ENCODE measurements around the gene LRWD1. TPM values are rescaled to one million over a fixed set of nuclear protein-coding genes. Genes with fewer than 3 reads are reported as not detected.

Gene LRWD1
- total and polyA plus RNA-seq, 2 of the 4 experiments (the other 2 are of a cell fraction): 20.3 to 27.2 TPM

- Histone ChIP-seq H3K56ac (ENCODE audit: extremely low read depth, insufficient read depth, low read length) (no peak overlapping the region), H3K4me1 (ENCODE audit: control insufficient read depth, insufficient read depth, low read length) (no peaks in the 10 kb centered on the region), H3K14ac (replicated peaks; ENCODE audit: low read depth, low read length) (no peak overlapping the region), H3K27ac (ENCODE audit: insufficient read depth, low read length) (no peak overlapping the region), H3K18ac (ENCODE audit: low read depth, low read length) (no peak overlapping the region), H3K23ac (ENCODE audit: low read depth, low read length) (no peak overlapping the region), H3K4ac (ENCODE audit: low read depth, low read length) (no peak overlapping the region), H4K91ac (ENCODE audit: insufficient read depth, low read depth, low read length) (no peak overlapping the region), H2BK5ac (ENCODE audit: low read depth, low read length, poor library complexity, severe bottlenecking) (no peak overlapping the region), H3K4me3 (ENCODE audit: insufficient read depth, low read depth, low read length) (no peak overlapping the region), H2BK15ac (ENCODE audit: low read depth, low read length) (no peak overlapping the region), H2BK120ac (ENCODE audit: low read depth, low read length) (no peak overlapping the region), H3K4me2 (ENCODE audit: low read depth, low read length) (no peak overlapping the region), H3K27me3 (ENCODE audit: control insufficient read depth, insufficient read depth, low read length) (no peaks in the 10 kb centered on the region), H2AK9ac (replicated peaks; ENCODE audit: low read depth, low read length, poor library complexity) (no peak overlapping the region), H4K20me1 (ENCODE audit: insufficient read depth, low read length) (no peaks in the 10 kb centered on the region; the same call in none of the 2 replicates), H3K9me3 (ENCODE audit: control insufficient read depth, insufficient read depth, low read length) (no peaks in the 10 kb centered on the region), H3K79me1 (ENCODE audit: low read depth in 1 of 2, low read length in 2 of 2) (peaks cover 11 to 24% of the 10 kb centered on the region in 2 experiments), H2AK5ac (ENCODE audit: low read depth, low read length) (no peak overlapping the region), H3K36me3 (ENCODE audit: control insufficient read depth, insufficient read depth, low read length) (peaks cover 45% of the 10 kb centered on the region), H4K5ac (ENCODE audit: low read depth, low read length) (no peak overlapping the region), H3K9me1 (ENCODE audit: insufficient read depth, low read length) (no peaks in the 10 kb centered on the region), H2AFZ (replicated peaks; ENCODE audit: low read length, poor library complexity) (no peak overlapping the region), H4K8ac (ENCODE audit: low read depth in 2 of 2, low read length in 2 of 2) (no peak overlapping the region), H3K9ac (ENCODE audit: low read depth, low read length) (no peak overlapping the region), H2BK20ac (ENCODE audit: low read depth, low read length) (no peak overlapping the region)
- in situ Hi-C loops (cut with MboI; ENCODE audit: low sequenced_read_pairs) (no loop called here), dilution Hi-C loops (cut with HindIII; ENCODE audit: low sequenced_read_pairs, unreplicated experiment) (no loop called here), intact Hi-C loops (cut with micrococcal nuclease) (no loop called here)
- ChIA-PET CTCF (interaction anchor here (0.6 kb wide), 1 partner anchor 191 kb away, joined by 6 read pairs; no protein-coding TSS in a partner anchor), POLR2A (ENCODE audit: unreplicated experiment) (no interaction called here)
- DNase-seq: no peak
- no peak for TF ChIP-seq RCOR1 (IDR thresholded peaks at IDR 0.05; ENCODE audit: insufficient replicate concordance, low read length)
- no peak for TF ChIP-seq CHD1 (IDR thresholded peaks at IDR 0.05; ENCODE audit: low read depth, low read length)
- TF ChIP-seq BHLHE40 (IDR thresholded peaks at IDR 0.05; ENCODE audit: low read depth, low read length): no peak
- TF ChIP-seq MAFK (IDR thresholded peaks at IDR 0.05; ENCODE audit: low read depth, low read length): no peak
- TF ChIP-seq MAZ (IDR thresholded peaks at IDR 0.05; ENCODE audit: borderline replicate concordance, low read depth, low read length): no peak
- no peak for TF ChIP-seq NFE2L2 (IDR thresholded peaks at IDR 0.05; ENCODE audit: low read depth, low read length)
- no peak for TF ChIP-seq RAD21 (IDR thresholded peaks at IDR 0.05; ENCODE audit: low read length)
- TF ChIP-seq CTCF (conservative IDR thresholded peaks at IDR 0.05; ENCODE audit: low read depth, low read length): no peak
- no peak for TF ChIP-seq FOS (IDR thresholded peaks at IDR 0.05; ENCODE audit: low read depth, low read length)
- no peak for TF ChIP-seq CEBPB (IDR thresholded peaks at IDR 0.05; ENCODE audit: low read depth, low read length)
- TF ChIP-seq, protein P1, sequence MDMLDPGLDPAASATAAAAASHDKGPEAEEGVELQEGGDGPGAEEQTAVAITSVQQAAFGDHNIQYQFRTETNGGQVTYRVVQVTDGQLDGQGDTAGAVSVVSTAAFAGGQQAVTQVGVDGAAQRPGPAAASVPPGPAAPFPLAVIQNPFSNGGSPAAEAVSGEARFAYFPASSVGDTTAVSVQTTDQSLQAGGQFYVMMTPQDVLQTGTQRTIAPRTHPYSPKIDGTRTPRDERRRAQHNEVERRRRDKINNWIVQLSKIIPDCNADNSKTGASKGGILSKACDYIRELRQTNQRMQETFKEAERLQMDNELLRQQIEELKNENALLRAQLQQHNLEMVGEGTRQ (IDR thresholded peaks at IDR 0.05; ENCODE audit: low read depth, low read length): no peak
- no peak for TF ChIP-seq ELK1 (IDR thresholded peaks at IDR 0.05; ENCODE audit: borderline replicate concordance, low read depth, low read length)
- TF ChIP-seq POLR2A (IDR thresholded peaks at IDR 0.05; ENCODE audit: low read depth, low read length): no peak
- BruUV-seq (replicated peaks): no TSS peak
- ATAC-seq (ENCODE audit: low read depth): no peak
- WGBS, 2 experiments (ENCODE audit: extremely low coverage in 2 of 2, insufficient read length in 1 of 2): 80% methylated on average over 8 of the region's 12 CpGs; no CpG with 5 or more reads in 1 of the 2 experiments
Measured at GRCh38 chr7:102424129-102424551, 40.6 kb upstream of the LRWD1 start.

All from IMR-90 (cell line).